GM23338 (cell line): Measurements from ENCODE around the gene GGT6. TPM values are rescaled to one million over a fixed set of nuclear protein-coding genes. Genes with fewer than 3 reads are reported as not detected.

Experiments used
- ATAC-seq: fragments of 200-7000 bp; cut with Tn5 transposase; 3 replicates; pipeline ENCODE4 v1.9.1; 2020
- DNase-seq: peaks from one replicate; pipeline ENCODE4 v3.0.0-alpha.2; 2015; ENCODE audit warnings: low spot score
- H2AFZ ChIP-seq: fragments of 200-600 bp; sonication (generic); 2 replicates; pipeline ENCODE4 v1.8.0; 2016; ENCODE audit warnings: antibody characterized with exemption, mild to moderate bottlenecking, moderate library complexity
- H3F3A ChIP-seq: fragments of 200-600 bp; sonication (generic); replicated peaks from 2 replicates; pipeline ENCODE4 v1.8.0; 2017; ENCODE audit warnings: antibody characterized with exemption, mixed run types, low read depth
- H3K27ac ChIP-seq: fragments of 200-600 bp; sonication (generic); 2 replicates; pipeline ENCODE4 v1.6.1; 2016; ENCODE audit warnings: low read depth
- H3K27me3 ChIP-seq: fragments of 200-600 bp; sonication (generic); 2 replicates; pipeline ENCODE4 v1.8.0; 2016; ENCODE audit warnings: mild to moderate bottlenecking, mixed run types, moderate library complexity; ENCODE audit not compliant: insufficient read depth
- H3K36me3 ChIP-seq: fragments of 200-600 bp; sonication (generic); 2 replicates; pipeline ENCODE4 v1.8.0; 2016; ENCODE audit warnings: mild to moderate bottlenecking; ENCODE audit not compliant: insufficient read depth
- H3K4me1 ChIP-seq: fragments of 200-600 bp; sonication (generic); 2 replicates; pipeline ENCODE4 v1.8.0; 2016; ENCODE audit warnings: mild to moderate bottlenecking, moderate library complexity; ENCODE audit not compliant: insufficient read depth
- H3K4me2 ChIP-seq: fragments of 200-600 bp; sonication (generic); 2 replicates; pipeline ENCODE4 v1.7.1; 2017; ENCODE audit warnings: mixed run types
- H3K4me3 ChIP-seq: fragments of 200-600 bp; sonication (generic); 2 replicates; pipeline ENCODE4 v1.6.1; 2016; ENCODE audit warnings: mixed run types
- H3K79me2 ChIP-seq: fragments of 200-600 bp; sonication (generic); replicated peaks from 2 replicates; pipeline ENCODE4 v1.8.0; 2017; ENCODE audit warnings: mild to moderate bottlenecking; ENCODE audit not compliant: insufficient read depth
- H3K9me2 ChIP-seq: fragments of 200-600 bp; sonication (generic); 2 replicates; pipeline ENCODE4 v1.8.0; 2017; ENCODE audit not compliant: insufficient read depth
- H4K20me1 ChIP-seq: fragments of 200-600 bp; sonication (generic); replicated peaks from 2 replicates; pipeline ENCODE4 v1.8.0; 2017; ENCODE audit warnings: mild to moderate bottlenecking; ENCODE audit not compliant: insufficient read depth
- H3K27ac Mint-ChIP-seq: 2 replicates; pipeline ENCODE4 v1.8.0; 2020; ENCODE audit warnings: inconsistent platforms, mild to moderate bottlenecking, moderate library complexity, mixed read lengths
- H3K27me3 Mint-ChIP-seq: 3 replicates; pipeline ENCODE4 v1.8.0; 2022; ENCODE audit warnings: low read depth, mild to moderate bottlenecking, moderate library complexity, mixed read lengths, inconsistent platforms; ENCODE audit not compliant: insufficient read depth, poor library complexity
- H3K36me3 Mint-ChIP-seq: 3 replicates; pipeline ENCODE4 v1.8.0; 2021; ENCODE audit warnings: low read depth, mild to moderate bottlenecking, inconsistent platforms, moderate library complexity, mixed read lengths
- H3K4me1 Mint-ChIP-seq: 3 replicates; pipeline ENCODE4 v1.8.0; 2020; ENCODE audit warnings: mild to moderate bottlenecking, inconsistent platforms, mixed read lengths
- H3K4me3 Mint-ChIP-seq: 3 replicates; pipeline ENCODE4 v1.8.0; 2021; ENCODE audit warnings: moderate library complexity, mild to moderate bottlenecking, inconsistent platforms, mixed read lengths
- H3K9me3 Mint-ChIP-seq: 3 replicates; pipeline ENCODE4 v1.8.0; 2020; ENCODE audit warnings: moderate library complexity, mild to moderate bottlenecking, inconsistent platforms, mixed read lengths
- POLR2AphosphoS5 ChIP-seq: IDR thresholded peaks from 2 replicates; pipeline ENCODE4 v1.6.1; 2016; ENCODE audit warnings: antibody characterized with exemption, low read depth
- polyA plus RNA-seq: library from polyadenylated mRNA; unstranded; fragments of >200 nt; fragmentation: Nextera tagmentation; extraction: Ambion mirVana; gene quantifications from 2 replicates; pipeline ENCODE4 v1.2.1, GENCODE V29; 2016
- total RNA-seq: library from RNA; depleted of rRNA; stranded (reverse); fragments of >200 nt; shearing (Covaris generic); gene quantifications from 2 replicates; pipeline ENCODE4 v1.2.3, GENCODE V29; 2014
- TF ChIP-seq, protein P1 (sequence below): fragments of 250-450 bp; sonication (Bioruptor Pico); IDR thresholded peaks from 2 replicates; pipeline ENCODE4 v1.5.0; 2020; ENCODE audit warnings: mild to moderate bottlenecking, moderate library complexity
- TF ChIP-seq, protein P2 (sequence below), 2 experiments: fragments of 200-600 bp in 1 of 2; sonication (generic) in 1 of 2; conservative IDR thresholded peaks; 2 replicates each; pipeline versions ENCODE4 v1.5.1 to v1.6.1; 2016 to 2017; ENCODE audit warnings: antibody characterized with exemption in 2 of 2, low read depth in 2 of 2, mild to moderate bottlenecking in 2 of 2, moderate library complexity in 1 of 2

GGT6 gene
- total and polyA plus RNA-seq, 2 experiments from 2014 or later: 0.24 TPM; not detected in 1

DNA sequence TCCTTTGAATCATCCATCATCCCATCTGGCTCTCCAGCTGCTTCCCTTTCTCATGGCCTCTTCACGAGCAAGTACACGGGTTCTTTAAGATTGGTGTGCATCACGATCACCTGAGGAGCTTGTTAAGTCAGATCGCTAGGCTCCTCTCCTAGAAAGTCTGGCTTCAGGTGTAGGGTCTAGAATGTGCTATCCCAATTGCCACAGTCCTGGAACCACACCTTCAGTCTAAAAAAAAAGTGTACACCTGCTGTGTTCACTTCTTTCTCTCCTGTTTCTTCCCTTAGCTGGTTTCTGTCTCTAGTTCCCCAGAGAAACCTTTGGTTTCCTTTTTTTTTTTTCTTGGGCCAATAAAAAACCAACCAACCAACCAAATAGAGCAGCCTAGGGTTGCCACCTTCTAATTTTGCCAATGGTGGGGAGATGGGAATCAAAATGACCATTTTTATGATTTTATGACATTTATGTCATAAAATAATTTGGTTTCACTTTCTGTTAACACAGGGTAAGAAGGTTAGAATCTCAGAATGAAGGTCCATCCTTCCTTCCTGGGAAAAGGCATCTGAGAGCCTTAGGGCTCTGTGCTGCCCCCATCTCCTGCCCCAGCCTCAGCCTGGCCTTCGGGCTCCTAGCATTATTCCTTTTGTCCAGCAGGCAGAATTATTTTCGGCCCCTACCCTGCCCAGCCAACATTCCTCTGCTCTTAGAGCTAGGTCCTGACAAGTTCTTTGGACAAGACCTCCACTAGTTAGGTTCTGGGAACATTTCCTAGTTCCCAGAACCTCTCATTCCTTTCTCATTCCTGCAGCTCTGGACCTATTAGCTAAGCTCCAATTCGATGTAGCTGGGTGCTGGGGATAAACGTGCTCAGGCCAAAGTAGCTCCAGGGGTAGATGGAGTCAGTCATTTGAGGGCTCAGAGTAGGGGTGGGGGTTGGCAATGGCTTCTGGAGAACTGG lies 1.9 kb upstream of the GGT6 start (continued):
- TF ChIP-seq, protein P1, sequence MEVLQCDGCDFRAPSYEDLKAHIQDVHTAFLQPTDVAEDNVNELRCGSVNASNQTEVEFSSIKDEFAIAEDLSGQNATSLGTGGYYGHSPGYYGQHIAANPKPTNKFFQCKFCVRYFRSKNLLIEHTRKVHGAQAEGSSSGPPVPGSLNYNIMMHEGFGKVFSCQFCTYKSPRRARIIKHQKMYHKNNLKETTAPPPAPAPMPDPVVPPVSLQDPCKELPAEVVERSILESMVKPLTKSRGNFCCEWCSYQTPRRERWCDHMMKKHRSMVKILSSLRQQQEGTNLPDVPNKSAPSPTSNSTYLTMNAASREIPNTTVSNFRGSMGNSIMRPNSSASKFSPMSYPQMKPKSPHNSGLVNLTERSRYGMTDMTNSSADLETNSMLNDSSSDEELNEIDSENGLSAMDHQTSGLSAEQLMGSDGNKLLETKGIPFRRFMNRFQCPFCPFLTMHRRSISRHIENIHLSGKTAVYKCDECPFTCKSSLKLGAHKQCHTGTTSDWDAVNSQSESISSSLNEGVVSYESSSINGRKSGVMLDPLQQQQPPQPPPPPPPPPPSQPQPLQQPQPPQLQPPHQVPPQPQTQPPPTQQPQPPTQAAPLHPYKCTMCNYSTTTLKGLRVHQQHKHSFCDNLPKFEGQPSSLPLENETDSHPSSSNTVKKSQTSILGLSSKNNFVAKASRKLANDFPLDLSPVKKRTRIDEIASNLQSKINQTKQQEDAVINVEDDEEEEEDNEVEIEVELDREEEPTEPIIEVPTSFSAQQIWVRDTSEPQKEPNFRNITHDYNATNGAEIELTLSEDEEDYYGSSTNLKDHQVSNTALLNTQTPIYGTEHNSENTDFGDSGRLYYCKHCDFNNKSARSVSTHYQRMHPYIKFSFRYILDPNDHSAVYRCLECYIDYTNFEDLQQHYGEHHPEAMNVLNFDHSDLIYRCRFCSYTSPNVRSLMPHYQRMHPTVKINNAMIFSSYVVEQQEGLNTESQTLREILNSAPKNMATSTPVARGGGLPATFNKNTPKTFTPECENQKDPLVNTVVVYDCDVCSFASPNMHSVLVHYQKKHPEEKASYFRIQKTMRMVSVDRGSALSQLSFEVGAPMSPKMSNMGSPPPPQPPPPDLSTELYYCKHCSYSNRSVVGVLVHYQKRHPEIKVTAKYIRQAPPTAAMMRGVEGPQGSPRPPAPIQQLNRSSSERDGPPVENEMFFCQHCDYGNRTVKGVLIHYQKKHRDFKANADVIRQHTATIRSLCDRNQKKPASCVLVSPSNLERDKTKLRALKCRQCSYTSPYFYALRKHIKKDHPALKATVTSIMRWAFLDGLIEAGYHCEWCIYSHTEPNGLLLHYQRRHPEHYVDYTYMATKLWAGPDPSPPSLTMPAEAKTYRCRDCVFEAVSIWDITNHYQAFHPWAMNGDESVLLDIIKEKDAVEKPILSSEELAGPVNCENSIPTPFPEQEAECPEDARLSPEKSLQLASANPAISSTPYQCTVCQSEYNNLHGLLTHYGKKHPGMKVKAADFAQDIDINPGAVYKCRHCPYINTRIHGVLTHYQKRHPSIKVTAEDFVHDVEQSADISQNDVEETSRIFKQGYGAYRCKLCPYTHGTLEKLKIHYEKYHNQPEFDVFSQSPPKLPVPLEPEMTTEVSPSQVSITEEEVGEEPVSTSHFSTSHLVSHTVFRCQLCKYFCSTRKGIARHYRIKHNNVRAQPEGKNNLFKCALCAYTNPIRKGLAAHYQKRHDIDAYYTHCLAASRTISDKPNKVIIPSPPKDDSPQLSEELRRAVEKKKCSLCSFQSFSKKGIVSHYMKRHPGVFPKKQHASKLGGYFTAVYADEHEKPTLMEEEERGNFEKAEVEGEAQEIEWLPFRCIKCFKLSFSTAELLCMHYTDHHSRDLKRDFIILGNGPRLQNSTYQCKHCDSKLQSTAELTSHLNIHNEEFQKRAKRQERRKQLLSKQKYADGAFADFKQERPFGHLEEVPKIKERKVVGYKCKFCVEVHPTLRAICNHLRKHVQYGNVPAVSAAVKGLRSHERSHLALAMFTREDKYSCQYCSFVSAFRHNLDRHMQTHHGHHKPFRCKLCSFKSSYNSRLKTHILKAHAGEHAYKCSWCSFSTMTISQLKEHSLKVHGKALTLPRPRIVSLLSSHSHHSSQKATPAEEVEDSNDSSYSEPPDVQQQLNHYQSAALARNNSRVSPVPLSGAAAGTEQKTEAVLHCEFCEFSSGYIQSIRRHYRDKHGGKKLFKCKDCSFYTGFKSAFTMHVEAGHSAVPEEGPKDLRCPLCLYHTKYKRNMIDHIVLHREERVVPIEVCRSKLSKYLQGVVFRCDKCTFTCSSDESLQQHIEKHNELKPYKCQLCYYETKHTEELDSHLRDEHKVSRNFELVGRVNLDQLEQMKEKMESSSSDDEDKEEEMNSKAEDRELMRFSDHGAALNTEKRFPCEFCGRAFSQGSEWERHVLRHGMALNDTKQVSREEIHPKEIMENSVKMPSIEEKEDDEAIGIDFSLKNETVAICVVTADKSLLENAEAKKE: no peak

DNA sequence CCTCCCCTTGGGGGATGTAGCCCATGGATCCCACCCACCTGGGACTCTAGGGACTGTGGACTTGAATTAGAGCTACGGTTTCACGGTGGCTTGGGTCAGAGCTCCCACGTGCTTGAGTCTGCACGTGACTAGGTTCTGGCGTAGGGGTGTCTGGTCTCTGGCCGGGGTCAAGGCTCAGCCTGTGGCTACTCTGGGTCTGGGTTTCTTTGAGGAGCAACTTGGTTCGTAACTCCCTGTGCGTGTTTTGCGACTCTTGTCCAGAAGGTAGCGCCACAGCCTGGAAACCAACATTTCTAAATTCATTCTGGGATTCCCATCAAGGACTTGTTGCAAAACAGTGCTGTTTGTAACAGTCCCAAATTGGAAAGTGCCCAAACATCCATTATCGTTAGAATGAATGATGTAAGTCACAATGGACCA lies 470 bp upstream of the GGT6 start:
- H3K9me2 ChIP-seq: no peaks in the 10 kb centered on the region
- Mint-ChIP-seq H3K27ac (no peak overlapping the region), H3K36me3 (no peaks in the 10 kb centered on the region), H3K4me1 (peaks cover 19% of the 10 kb centered on the region), H3K9me3 (no peaks in the 10 kb centered on the region), H3K27me3 (peaks cover 10% of the 10 kb centered on the region), H3K4me3 (no peak overlapping the region; the same call in 2 of the 3 replicates)
- H2AFZ ChIP-seq: peak overlapping the region; percentile 78; the same call in 1 of the 2 replicates
- TF ChIP-seq, protein P2, sequence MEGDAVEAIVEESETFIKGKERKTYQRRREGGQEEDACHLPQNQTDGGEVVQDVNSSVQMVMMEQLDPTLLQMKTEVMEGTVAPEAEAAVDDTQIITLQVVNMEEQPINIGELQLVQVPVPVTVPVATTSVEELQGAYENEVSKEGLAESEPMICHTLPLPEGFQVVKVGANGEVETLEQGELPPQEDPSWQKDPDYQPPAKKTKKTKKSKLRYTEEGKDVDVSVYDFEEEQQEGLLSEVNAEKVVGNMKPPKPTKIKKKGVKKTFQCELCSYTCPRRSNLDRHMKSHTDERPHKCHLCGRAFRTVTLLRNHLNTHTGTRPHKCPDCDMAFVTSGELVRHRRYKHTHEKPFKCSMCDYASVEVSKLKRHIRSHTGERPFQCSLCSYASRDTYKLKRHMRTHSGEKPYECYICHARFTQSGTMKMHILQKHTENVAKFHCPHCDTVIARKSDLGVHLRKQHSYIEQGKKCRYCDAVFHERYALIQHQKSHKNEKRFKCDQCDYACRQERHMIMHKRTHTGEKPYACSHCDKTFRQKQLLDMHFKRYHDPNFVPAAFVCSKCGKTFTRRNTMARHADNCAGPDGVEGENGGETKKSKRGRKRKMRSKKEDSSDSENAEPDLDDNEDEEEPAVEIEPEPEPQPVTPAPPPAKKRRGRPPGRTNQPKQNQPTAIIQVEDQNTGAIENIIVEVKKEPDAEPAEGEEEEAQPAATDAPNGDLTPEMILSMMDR (conservative IDR thresholded peaks at IDR 0.05; ENCODE audit: low read depth in 2 of 2): peak; percentile 48 to 64
- TF ChIP-seq POLR2AphosphoS5: no peak
- H3K4me2 ChIP-seq: no peak overlapping the region
- 0 out of 2 replicates have a peak, but pooled peaks cover 3% of the 10 kb centered on the region for H3F3A ChIP-seq
- H3K27me3 ChIP-seq: no peaks in the 10 kb centered on the region
- H4K20me1 ChIP-seq: no peaks in the 10 kb centered on the region
- H3K4me1 ChIP-seq: peaks cover 9% of the 10 kb centered on the region
- H3K4me3 ChIP-seq: no peak overlapping the region
- DNase-seq (peak; percentile 69), ATAC-seq (peak; percentile 47)
- H3K36me3 ChIP-seq: no peaks in the 10 kb centered on the region
- 0 out of 2 replicates have a peak, but pooled peaks cover under 1% of the 10 kb centered on the region for H3K79me2 ChIP-seq
- no peak overlapping the region for H3K27ac ChIP-seq
